ENCODE data around the gene TCEAL4.

GRCh38 chrX:103562801-103563200, 22.5 kb upstream of the TCEAL4 start:
- TF ChIP-seq, protein P1, sequence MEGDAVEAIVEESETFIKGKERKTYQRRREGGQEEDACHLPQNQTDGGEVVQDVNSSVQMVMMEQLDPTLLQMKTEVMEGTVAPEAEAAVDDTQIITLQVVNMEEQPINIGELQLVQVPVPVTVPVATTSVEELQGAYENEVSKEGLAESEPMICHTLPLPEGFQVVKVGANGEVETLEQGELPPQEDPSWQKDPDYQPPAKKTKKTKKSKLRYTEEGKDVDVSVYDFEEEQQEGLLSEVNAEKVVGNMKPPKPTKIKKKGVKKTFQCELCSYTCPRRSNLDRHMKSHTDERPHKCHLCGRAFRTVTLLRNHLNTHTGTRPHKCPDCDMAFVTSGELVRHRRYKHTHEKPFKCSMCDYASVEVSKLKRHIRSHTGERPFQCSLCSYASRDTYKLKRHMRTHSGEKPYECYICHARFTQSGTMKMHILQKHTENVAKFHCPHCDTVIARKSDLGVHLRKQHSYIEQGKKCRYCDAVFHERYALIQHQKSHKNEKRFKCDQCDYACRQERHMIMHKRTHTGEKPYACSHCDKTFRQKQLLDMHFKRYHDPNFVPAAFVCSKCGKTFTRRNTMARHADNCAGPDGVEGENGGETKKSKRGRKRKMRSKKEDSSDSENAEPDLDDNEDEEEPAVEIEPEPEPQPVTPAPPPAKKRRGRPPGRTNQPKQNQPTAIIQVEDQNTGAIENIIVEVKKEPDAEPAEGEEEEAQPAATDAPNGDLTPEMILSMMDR (conservative IDR thresholded peaks at IDR 0.05; ENCODE audit: low read length): no peak
- TF ChIP-seq EZH2phosphoT487 (IDR thresholded peaks at IDR 0.05; ENCODE audit: borderline replicate concordance): no peak

Data from Loucy (cell line).